ENCODE results near the gene APCDD1.
"Not testable (repeated sequence)": the region's sequence is repeated elsewhere in the genome, so short reads cannot be mapped to it uniquely, and the experiment has no call there.

The APCDD1 gene

GRCh38 chr18:10499230-10499629 lies 44.8 kb downstream of the APCDD1 start:
- DNase-seq, result no peak

DNA sequence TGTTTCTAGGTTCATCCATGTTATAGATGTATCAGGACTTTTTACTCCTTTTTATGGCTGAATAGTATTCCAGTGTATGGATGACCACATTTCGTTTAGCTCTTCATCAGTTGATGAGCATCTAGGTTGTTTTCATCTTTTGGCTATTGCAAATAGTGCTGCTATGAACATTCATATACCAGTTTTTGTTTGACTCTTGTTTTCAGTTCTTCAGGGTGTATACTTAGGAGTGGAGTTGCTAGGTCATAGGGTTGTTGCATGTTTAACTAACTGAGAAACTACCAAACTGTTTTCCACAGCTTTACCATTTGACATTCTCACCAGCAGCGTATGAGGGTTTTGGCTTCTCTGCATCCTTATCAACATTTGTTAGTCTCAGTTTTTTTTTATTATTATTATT lies 45.6 kb downstream of the APCDD1 start:
- DNase-seq, result no peak

DNA sequence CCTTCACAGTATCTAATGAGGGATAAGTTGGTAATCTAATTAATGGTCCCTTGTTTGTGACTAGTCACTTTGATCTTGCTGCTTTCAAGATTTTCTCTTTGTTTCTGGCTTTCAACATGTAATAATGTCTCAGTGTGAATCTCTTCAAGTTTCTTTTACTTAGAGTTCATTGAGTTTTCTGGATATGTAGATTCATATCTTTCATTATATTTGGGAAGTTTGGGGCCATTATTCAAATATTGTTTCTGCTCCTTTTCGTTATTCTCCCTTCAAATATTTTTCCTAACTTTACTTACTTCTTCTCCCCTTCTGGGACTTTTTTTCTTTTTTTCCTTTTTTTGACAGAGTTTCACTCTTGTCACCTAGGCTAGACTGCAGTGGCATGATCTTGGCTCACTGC lies 50.3 kb downstream of the APCDD1 start:
- DNase-seq, result no peak

- not testable (repeated sequence) for DNase-seq
Observed at GRCh38 chr18:10505892-10506291, 51.5 kb downstream of the APCDD1 start.

DNA sequence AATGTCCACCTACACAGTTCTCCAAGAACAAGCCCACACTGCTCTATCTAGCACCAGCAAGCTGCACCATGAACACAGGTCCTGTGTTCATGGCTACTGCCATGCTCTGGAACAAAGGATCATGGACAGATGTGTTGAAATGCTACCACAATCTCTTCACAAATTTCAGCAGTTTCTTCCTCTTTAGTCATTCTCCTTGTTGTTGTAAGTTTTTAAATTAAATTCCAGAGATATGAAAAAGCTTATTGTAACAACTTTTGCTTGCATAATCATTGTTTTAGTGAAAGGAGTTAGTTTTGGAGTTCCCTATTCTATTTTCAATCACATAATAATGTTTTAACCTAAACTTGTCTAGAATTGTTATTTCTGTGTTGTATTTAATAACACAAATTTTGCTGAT lies 54.2 kb downstream of the APCDD1 start:
- no peak for DNase-seq

GRCh38 chr18:10511236-10511635 lies 56.8 kb downstream of the APCDD1 start:
- DNase-seq, result no peak

- DNase-seq, result no peak
Observed at GRCh38 chr18:10514082-10514481, 59.6 kb downstream of the APCDD1 start.

DNA sequence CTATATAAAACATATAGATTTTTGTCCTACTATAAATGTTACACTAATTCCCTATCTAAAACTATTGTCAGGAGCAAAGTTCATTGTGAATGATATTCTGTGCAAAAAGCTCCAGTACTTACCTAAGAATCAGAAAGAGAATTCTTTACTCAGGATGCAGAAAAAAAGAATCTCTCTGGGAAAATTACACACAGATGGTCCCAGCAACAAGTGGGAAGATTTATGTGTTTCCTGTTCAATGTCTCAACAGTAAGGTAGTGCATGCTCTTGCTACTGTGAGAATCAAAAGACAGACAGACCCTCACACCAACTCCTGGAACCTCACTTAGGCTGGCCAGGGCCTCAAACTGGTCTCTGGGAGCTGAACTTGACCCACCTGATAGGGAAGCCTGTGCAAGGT lies 60.2 kb downstream of the APCDD1 start:
- no peak for DNase-seq

- DNase-seq, result no peak
Observed at GRCh38 chr18:10515456-10515855, 61.0 kb downstream of the APCDD1 start.

DNA sequence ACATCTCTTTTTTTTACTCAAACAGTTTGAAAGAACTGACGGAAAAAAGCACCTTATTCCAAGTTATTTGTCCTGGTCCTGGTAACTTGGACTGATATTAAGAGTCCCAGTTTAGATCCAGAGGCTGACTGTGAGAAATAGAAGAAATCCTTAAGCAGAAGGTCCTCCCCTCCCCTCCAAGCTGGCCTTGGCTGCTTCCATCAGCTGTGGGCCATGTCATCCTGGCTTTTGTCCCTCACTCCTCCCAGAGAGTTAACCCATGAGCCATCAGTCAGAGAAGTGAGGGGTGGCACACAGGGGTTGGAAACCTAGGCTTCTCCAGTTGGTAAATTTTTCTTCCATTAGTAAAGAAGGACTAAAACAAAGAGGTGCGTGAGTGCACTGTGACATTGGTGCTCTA lies 61.6 kb downstream of the APCDD1 start:
- no peak for DNase-seq

- DNase-seq, result no peak
Observed at GRCh38 chr18:10518595-10519255, 64.3 kb downstream of the APCDD1 start.

DNA sequence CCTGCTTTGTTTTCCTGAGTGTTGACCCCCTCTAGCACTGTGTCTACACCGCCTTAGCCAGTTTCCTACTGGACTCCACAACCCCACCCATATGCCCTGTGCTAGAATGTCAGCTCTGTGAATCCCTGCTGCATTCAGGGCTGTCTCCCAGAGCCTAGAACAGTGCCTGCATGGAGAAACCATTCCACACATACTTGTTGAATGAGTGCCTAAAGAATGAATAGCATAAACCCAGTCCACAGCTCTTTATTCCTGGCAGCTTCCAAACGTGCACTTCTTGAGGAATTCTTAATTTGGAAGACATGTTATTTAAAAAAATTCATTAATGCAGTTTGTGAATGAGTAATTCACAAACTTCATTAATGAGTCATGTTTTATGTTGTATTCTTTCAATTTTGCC lies 64.9 kb downstream of the APCDD1 start:
- no peak for DNase-seq

- DNase-seq, result peak; percentile 98
Observed at GRCh38 chr18:10519999-10520935, 65.8 kb downstream of the APCDD1 start.

- DNase-seq, result no peak
Observed at GRCh38 chr18:10521566-10521965, 67.1 kb downstream of the APCDD1 start.

- DNase-seq, result no peak
Observed at GRCh38 chr18:10522574-10522973, 68.1 kb downstream of the APCDD1 start.

DNA sequence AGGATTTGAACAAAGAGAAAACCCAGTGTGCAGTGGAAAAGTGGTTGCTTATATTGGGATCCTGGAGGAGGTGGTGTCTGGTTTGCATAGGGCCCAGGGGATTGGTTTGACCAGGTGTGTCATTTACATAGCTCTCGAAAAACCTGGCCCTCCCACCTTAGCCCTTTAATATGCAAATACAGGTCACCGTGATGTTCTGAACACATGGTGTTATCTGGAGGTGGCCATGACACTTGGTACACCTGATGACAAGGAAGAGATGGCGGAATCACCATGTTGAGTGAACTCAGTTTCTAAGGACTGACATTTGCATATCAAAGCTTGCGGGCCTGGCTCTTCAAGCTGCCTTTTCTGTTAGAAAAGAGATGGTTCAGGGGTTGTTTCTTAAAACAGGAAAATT lies 69.1 kb downstream of the APCDD1 start:
- no peak for DNase-seq

DNA sequence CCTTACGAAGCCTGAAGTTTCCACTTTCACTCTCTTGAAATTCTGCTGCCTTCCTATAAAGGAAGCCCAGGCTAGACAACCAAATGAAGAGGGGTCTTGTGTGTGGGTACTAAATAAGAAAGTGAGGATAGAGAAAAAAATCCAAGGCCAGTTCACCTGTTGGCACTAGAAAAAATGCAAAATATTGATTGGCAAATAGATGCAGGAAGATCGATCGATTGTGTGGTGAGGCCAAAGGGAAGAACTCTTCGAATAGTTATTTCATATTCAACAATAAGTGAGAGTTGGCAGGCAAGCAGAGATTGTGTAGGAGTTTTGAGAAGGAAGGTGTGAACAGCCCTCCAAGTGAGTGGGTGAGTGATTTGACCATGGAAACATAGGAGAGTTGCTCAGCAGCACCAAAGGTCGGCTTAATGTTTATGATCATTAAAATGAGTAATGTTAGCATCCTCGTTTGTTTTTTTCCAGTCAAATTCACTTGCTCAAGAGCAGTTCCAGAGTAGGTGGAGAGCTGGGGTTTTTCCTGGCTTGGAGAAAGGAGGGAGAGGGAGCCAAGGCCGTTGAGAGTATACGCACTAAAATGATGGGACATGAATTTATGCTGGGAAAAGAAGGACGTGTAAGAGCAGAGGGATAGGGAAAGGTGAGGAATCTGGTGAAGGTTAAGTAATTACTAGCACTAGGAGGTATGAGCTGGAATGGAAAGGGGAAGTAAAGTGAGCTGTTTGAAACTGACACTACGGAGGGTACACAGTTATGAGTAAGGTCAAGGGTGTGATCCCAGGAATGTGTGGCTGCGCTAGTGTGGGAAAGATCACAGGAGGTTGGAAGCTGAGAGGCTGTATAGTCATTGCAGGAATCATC lies 70.3 kb downstream of the APCDD1 start:
- DNase-seq, result no peak

GRCh38 chr18:10525371-10525691 lies 70.9 kb downstream of the APCDD1 start:
- DNase-seq, result no peak

DNA sequence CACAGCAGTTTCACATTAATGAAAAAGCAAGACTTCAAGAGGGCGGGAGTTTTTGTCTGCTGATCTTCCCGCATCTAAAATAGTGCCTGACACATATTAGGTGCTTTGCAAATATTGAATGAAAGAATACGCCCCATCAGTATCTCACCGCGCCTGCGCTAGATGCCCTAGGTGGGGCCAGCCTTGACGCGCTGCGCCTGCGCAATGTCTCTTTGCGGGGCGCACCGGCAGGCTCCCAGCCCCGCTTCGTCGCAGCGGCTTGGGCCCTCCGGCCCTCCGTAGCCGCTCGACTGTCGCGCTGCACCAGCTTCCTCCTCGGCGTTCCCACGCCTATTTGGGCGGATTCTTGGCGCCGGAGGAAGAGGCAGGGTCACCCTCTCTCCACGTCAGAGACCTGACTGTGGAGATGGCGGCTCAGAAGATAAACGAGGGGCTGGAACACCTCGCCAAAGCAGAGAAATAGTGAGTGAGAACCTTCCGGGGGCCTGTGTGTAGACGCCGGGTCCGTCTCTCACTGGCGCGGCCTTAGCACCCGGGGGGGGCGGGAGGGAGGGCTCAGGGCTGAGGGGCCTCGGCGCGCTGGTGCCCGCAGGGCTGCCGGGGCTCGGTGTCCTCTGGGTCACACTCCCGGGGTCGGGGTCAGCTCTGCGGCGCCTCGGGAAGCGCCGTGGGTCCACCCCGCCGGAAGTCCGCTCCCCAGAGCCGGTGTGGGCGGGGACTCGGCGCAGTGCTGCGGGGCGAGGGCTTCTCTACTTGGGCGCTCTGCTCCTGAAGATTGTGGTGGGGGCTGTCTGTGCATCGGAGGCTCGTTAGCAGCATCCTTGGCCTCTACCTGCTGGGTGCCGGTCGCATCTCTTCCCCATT lies 71.5 kb downstream of the APCDD1 start, which contains the start of gene NAPG:
Gene NAPG, plus strand, starts transcription at position 331 of the 864 bp plus-strand sequence. Its CDS starts 76 bp downstream, at position 407.
- DNase-seq, result peak; percentile 98

DNA sequence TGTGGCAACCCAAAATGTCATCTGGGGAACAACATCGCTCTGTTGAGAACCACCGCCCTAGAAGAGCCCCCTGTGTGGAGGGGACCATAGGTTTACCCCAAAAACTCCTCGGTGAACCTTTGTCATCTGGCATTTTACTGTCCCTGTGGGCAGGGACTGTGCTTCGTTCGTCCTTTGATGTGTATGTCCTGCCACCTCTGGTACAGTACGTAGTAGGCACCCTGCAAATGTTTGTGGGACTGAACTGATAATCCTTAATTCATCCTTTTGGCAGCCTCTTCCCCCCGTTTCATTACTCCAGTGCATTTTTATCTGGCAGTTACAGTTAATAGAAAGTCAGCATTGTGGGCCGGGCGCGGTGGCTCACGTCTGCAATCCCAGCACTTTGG lies 72.1 kb downstream of the APCDD1 start:
- no peak for DNase-seq

DNA sequence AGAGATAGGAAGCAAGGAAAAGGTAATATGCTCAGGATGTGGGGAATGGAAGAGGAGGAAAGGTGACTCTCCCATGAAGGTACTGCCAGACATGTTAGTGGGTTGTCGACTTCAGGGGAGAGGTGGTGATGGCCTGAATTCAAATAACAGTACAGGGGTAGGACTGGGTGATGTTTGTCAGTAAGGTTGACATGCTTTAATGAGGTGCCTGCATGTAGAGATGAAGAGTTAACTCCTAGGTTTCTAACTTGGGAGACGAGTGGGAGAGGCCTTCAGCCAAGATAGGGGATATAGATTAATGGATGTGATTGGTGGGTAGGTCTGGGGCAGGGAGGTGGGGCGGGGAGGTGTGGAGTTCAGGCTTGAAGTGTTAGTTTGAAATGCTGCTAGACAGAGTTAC lies 74.0 kb downstream of the APCDD1 start:
- DNase-seq, result no peak

GRCh38 chr18:10530002-10530401 lies 75.6 kb downstream of the APCDD1 start:
- no peak for DNase-seq
